Measurements from ENCODE around the gene EGFLAM. TPM values are rescaled to one million over a fixed set of nuclear protein-coding genes. Genes with fewer than 3 reads are reported as not detected.

The EGFLAM gene
- total and polyA plus RNA-seq, 9 of the 15 experiments (the other 6 are each of a cell fraction or from before 2014, with no cell fraction given), result 0.09 to 2.5 (median 1.0) TPM

DNA sequence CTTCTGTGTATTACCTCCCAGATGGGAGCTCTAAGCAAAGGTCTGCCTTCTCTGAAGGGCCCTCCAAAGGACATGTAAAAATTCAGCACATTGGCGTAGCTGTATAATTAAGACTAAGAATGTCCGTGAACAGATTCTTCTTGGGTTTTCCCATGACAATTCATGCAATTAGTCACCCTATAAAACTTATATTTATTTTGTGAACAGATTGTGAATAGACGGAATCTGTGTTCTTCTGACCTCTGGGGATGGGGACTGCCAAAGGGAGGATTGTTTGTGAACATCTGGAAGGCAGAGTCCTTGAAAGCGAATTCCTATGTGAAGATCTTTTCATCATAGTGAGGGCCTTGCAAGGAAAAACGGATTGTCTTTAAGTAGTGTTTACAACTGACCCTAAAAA is 111.3 kb downstream of the EGFLAM start:
- no peak for DNase-seq (ENCODE audit: extremely low read depth in 1 of 4, low spot score in 3 of 4)
- Histone ChIP-seq H3K4me3 (no peak overlapping the region), H3K27ac (ENCODE audit: extremely low read depth, low read depth, low read length) (no peak overlapping the region), H3K9me3 (replicated peaks; ENCODE audit: control insufficient read depth, insufficient read depth, low read depth, low read length) (no peaks in the 10 kb centered on the region), H3K9ac (ENCODE audit: insufficient read depth in 1 of 2, low read depth in 2 of 2, low read length in 2 of 2) (no peak overlapping the region), H4K20me1 (replicated peaks; ENCODE audit: control insufficient read depth, insufficient read depth, low read length) (no peaks in the 10 kb centered on the region), H3K36me3 (ENCODE audit: control insufficient read depth, insufficient read depth, low read length) (no peaks in the 10 kb centered on the region), H3K9me1 (ENCODE audit: control insufficient read depth, insufficient read depth, low read length) (no peaks in the 10 kb centered on the region), H3K4me2 (ENCODE audit: insufficient read depth, low read length) (no peak overlapping the region), H3K79me2 (ENCODE audit: control insufficient read depth, insufficient read depth, low read length) (no peaks in the 10 kb centered on the region), H3K27me3 (ENCODE audit: control insufficient read depth in 2 of 2, insufficient read depth in 2 of 2, low read length in 2 of 2) (no peaks in the 10 kb centered on the region), H2AFZ (ENCODE audit: low read depth, low read length) (no peak overlapping the region), H3K4me1 (replicated peaks in 1 of 2; ENCODE audit: control insufficient read depth in 2 of 2, insufficient read depth in 2 of 2, low read length in 2 of 2) (no peaks in the 10 kb centered on the region; a peak in 1 of 5 replicates)
- ChIA-PET CTCF (ENCODE audit: low intra/inter-chr PET ratio) (no interaction called here), POLR2A (no interaction called here)
- BruUV-seq (replicated peaks), result no TSS peak
- in situ Hi-C loops (cut with MboI) (no loop called here), intact Hi-C loops (cut with micrococcal nuclease) (no loop called here)
- 33% methylated on average over 5 of the region's 5 CpGs for WGBS (ENCODE audit: insufficient coverage, low coverage, missing lambda C conversion rate)
- FAIRE-seq, result no peak
- ATAC-seq, result no peak
- TF ChIP-seq PML (IDR thresholded peaks at IDR 0.05; ENCODE audit: low read length) (no peak), ZKSCAN8 (CRISPR knock-in tag; IDR thresholded peaks at IDR 0.05) (no peak), HSF4 (CRISPR knock-in tag; IDR thresholded peaks at IDR 0.05; ENCODE audit: borderline replicate concordance) (no peak), NONO (IDR thresholded peaks at IDR 0.05; ENCODE audit: low read depth in 2 of 2, low read length in 1 of 2) (no peak), ILK (tag; IDR thresholded peaks at IDR 0.05; ENCODE audit: borderline replicate concordance, low read depth) (no peak), KLF6 (CRISPR knock-in tag; IDR thresholded peaks at IDR 0.05; ENCODE audit: borderline replicate concordance) (no peak), ADNP (tag; IDR thresholded peaks at IDR 0.05) (no peak), ZNF133 (CRISPR knock-in tag; IDR thresholded peaks at IDR 0.05) (no peak), SMAD4 (CRISPR knock-in tag; conservative IDR thresholded peaks at IDR 0.05) (no peak)
- TF ChIP-seq, protein P1, sequence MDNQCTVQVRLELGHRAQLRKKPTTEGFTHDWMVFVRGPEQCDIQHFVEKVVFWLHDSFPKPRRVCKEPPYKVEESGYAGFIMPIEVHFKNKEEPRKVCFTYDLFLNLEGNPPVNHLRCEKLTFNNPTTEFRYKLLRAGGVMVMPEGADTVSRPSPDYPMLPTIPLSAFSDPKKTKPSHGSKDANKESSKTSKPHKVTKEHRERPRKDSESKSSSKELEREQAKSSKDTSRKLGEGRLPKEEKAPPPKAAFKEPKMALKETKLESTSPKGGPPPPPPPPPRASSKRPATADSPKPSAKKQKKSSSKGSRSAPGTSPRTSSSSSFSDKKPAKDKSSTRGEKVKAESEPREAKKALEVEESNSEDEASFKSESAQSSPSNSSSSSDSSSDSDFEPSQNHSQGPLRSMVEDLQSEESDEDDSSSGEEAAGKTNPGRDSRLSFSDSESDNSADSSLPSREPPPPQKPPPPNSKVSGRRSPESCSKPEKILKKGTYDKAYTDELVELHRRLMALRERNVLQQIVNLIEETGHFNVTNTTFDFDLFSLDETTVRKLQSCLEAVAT (IDR thresholded peaks at IDR 0.05), result no peak
- TF ChIP-seq, protein P2, sequence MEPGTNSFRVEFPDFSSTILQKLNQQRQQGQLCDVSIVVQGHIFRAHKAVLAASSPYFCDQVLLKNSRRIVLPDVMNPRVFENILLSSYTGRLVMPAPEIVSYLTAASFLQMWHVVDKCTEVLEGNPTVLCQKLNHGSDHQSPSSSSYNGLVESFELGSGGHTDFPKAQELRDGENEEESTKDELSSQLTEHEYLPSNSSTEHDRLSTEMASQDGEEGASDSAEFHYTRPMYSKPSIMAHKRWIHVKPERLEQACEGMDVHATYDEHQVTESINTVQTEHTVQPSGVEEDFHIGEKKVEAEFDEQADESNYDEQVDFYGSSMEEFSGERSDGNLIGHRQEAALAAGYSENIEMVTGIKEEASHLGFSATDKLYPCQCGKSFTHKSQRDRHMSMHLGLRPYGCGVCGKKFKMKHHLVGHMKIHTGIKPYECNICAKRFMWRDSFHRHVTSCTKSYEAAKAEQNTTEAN (CRISPR knock-in tag; IDR thresholded peaks at IDR 0.05), result no peak
- TF ChIP-seq, protein P3, sequence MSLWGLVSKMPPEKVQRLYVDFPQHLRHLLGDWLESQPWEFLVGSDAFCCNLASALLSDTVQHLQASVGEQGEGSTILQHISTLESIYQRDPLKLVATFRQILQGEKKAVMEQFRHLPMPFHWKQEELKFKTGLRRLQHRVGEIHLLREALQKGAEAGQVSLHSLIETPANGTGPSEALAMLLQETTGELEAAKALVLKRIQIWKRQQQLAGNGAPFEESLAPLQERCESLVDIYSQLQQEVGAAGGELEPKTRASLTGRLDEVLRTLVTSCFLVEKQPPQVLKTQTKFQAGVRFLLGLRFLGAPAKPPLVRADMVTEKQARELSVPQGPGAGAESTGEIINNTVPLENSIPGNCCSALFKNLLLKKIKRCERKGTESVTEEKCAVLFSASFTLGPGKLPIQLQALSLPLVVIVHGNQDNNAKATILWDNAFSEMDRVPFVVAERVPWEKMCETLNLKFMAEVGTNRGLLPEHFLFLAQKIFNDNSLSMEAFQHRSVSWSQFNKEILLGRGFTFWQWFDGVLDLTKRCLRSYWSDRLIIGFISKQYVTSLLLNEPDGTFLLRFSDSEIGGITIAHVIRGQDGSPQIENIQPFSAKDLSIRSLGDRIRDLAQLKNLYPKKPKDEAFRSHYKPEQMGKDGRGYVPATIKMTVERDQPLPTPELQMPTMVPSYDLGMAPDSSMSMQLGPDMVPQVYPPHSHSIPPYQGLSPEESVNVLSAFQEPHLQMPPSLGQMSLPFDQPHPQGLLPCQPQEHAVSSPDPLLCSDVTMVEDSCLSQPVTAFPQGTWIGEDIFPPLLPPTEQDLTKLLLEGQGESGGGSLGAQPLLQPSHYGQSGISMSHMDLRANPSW (CRISPR knock-in tag; IDR thresholded peaks at IDR 0.05), result no peak
- TF ChIP-seq, protein P4, sequence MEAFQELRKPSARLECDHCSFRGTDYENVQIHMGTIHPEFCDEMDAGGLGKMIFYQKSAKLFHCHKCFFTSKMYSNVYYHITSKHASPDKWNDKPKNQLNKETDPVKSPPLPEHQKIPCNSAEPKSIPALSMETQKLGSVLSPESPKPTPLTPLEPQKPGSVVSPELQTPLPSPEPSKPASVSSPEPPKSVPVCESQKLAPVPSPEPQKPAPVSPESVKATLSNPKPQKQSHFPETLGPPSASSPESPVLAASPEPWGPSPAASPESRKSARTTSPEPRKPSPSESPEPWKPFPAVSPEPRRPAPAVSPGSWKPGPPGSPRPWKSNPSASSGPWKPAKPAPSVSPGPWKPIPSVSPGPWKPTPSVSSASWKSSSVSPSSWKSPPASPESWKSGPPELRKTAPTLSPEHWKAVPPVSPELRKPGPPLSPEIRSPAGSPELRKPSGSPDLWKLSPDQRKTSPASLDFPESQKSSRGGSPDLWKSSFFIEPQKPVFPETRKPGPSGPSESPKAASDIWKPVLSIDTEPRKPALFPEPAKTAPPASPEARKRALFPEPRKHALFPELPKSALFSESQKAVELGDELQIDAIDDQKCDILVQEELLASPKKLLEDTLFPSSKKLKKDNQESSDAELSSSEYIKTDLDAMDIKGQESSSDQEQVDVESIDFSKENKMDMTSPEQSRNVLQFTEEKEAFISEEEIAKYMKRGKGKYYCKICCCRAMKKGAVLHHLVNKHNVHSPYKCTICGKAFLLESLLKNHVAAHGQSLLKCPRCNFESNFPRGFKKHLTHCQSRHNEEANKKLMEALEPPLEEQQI (IDR thresholded peaks at IDR 0.05), result no peak
- TF ChIP-seq, protein P5, sequence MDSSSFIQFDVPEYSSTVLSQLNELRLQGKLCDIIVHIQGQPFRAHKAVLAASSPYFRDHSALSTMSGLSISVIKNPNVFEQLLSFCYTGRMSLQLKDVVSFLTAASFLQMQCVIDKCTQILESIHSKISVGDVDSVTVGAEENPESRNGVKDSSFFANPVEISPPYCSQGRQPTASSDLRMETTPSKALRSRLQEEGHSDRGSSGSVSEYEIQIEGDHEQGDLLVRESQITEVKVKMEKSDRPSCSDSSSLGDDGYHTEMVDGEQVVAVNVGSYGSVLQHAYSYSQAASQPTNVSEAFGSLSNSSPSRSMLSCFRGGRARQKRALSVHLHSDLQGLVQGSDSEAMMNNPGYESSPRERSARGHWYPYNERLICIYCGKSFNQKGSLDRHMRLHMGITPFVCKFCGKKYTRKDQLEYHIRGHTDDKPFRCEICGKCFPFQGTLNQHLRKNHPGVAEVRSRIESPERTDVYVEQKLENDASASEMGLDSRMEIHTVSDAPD (CRISPR knock-in tag; IDR thresholded peaks at IDR 0.05), result no peak

Data from K562 (cell line).